PFSK-1 (cell line): Measurements from ENCODE around the gene ELMO3.

Experiments
- POLR2AphosphoS5 ChIP-seq: IDR thresholded peaks from 2 replicates; pipeline ENCODE4 v1.6.1; 2012; ENCODE audit warnings: low read depth, mild to moderate bottlenecking, control low read depth, low read length, moderate library complexity
- SIN3A ChIP-seq: IDR thresholded peaks from 2 replicates; pipeline ENCODE4 v1.6.1; 2012; ENCODE audit warnings: mild to moderate bottlenecking, low read length, moderate library complexity, borderline replicate concordance; ENCODE audit not compliant: insufficient read depth
- TAF1 ChIP-seq: IDR thresholded peaks from 2 replicates; pipeline ENCODE4 v1.6.1; 2012; ENCODE audit warnings: low read length, control low read depth, borderline replicate concordance; ENCODE audit not compliant: insufficient read depth
- TF ChIP-seq, protein P1 (sequence below), 2 experiments: IDR thresholded peaks; 2 replicates each; pipeline versions ENCODE4 v1.6.1 to v1.8.0; 2011 to 2012; ENCODE audit warnings: low read depth in 2 of 2, low read length in 2 of 2, control low read depth in 1 of 2, inconsistent platforms in 1 of 2, mild to moderate bottlenecking in 1 of 2, moderate library complexity in 1 of 2; ENCODE audit not compliant: insufficient read depth in 1 of 2

DNA sequence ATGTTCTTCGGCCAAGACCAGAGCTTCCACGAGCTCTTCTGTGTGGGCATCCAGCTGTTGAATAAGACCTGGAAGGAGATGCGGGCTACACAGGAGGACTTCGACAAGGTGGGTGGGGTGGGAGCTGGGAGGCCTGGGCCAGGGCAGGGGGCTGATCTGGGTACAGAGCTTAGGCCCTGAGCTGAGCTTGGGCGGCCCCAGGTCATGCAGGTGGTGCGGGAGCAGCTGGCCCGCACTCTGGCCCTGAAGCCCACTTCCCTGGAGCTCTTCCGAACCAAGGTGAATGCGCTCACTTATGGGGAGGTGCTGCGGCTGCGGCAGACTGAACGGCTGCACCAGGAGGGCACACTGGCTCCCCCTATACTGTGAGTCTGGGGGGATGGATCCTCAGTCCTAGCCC lies 3.5 kb downstream of the ELMO3 start:
- TF ChIP-seq POLR2AphosphoS5 (no peak), SIN3A (no peak), TAF1 (no peak)
- TF ChIP-seq, protein P1, sequence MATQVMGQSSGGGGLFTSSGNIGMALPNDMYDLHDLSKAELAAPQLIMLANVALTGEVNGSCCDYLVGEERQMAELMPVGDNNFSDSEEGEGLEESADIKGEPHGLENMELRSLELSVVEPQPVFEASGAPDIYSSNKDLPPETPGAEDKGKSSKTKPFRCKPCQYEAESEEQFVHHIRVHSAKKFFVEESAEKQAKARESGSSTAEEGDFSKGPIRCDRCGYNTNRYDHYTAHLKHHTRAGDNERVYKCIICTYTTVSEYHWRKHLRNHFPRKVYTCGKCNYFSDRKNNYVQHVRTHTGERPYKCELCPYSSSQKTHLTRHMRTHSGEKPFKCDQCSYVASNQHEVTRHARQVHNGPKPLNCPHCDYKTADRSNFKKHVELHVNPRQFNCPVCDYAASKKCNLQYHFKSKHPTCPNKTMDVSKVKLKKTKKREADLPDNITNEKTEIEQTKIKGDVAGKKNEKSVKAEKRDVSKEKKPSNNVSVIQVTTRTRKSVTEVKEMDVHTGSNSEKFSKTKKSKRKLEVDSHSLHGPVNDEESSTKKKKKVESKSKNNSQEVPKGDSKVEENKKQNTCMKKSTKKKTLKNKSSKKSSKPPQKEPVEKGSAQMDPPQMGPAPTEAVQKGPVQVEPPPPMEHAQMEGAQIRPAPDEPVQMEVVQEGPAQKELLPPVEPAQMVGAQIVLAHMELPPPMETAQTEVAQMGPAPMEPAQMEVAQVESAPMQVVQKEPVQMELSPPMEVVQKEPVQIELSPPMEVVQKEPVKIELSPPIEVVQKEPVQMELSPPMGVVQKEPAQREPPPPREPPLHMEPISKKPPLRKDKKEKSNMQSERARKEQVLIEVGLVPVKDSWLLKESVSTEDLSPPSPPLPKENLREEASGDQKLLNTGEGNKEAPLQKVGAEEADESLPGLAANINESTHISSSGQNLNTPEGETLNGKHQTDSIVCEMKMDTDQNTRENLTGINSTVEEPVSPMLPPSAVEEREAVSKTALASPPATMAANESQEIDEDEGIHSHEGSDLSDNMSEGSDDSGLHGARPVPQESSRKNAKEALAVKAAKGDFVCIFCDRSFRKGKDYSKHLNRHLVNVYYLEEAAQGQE (IDR thresholded peaks at IDR 0.05; ENCODE audit: insufficient read depth in 1 of 2, low read depth in 2 of 2, low read length in 2 of 2) = no peak
